ENCODE measurements around the gene GUCY1A1. TPM values are rescaled to one million over a fixed set of nuclear protein-coding genes. Genes with fewer than 3 reads are reported as not detected.
A peak's percentile ranks its signal among the peaks of the same experiment; 100 is the strongest.
"Not testable (repeated sequence)": the region's sequence is repeated elsewhere in the genome, so short reads cannot be mapped to it uniquely, and the experiment has no call there.

Gene GUCY1A1
- total and polyA plus RNA-seq, 2 donors (not counting 1 experiment from before 2014, with no cell fraction given) = 8.1 to 10.7 TPM

- DNase-seq (ENCODE audit: low read depth in 2 of 2) = peak in 1 of 2 donors; percentile 23
- no peak for TF ChIP-seq EZH2 (IDR thresholded peaks at IDR 0.05; ENCODE audit: low read length, missing control alignments)
- no peak for TF ChIP-seq CTCF (conservative IDR thresholded peaks at IDR 0.05 in 1 of 2, IDR thresholded peaks at IDR 0.05 in 1 of 2; ENCODE audit: low read depth in 1 of 2, low read length in 2 of 2)
- Histone ChIP-seq H3K9me3 (ENCODE audit: control insufficient read depth, insufficient read depth, low read depth, low read length) (no peaks in the 10 kb centered on the region), H3K9ac (ENCODE audit: insufficient read depth, low read length) (no peak overlapping the region), H3K4me2 (ENCODE audit: extremely low read depth, insufficient read depth, low read length) (no peak overlapping the region), H3K27ac (ENCODE audit: insufficient read depth, low read length) (no peak overlapping the region), H3K27me3 (ENCODE audit: control insufficient read depth, insufficient read depth, low read length) (no peaks in the 10 kb centered on the region), H3K36me3 (ENCODE audit: control insufficient read depth, insufficient read depth, low read length) (no peaks in the 10 kb centered on the region), H4K20me1 (ENCODE audit: control insufficient read depth, extremely low read depth, insufficient read depth, low read length) (no peaks in the 10 kb centered on the region), H3K4me1 (ENCODE audit: control insufficient read depth, extremely low read depth, insufficient read depth, low read length) (no peaks in the 10 kb centered on the region), H3K4me3 (replicated peaks in 1 of 4; ENCODE audit: control extremely low read depth in 1 of 4, insufficient read depth in 1 of 4, low read depth in 3 of 4, low read length in 4 of 4) (no peak overlapping the region), H2AFZ (ENCODE audit: low read length) (no peak overlapping the region), H3K79me2 (ENCODE audit: control insufficient read depth, insufficient read depth, low read length) (no peaks in the 10 kb centered on the region)
Measured at GRCh38 chr4:155640751-155641150, 25.9 kb upstream of the GUCY1A1 start.

GRCh38 chr4:155643087-155643486, 23.6 kb upstream of the GUCY1A1 start:
- H3K4me1 ChIP-seq (ENCODE audit: control insufficient read depth, extremely low read depth, insufficient read depth, low read length) = no peaks in the 10 kb centered on the region
- DNase-seq (ENCODE audit: low read depth in 2 of 2) = no peak
- no peaks in the 10 kb centered on the region for H3K36me3 ChIP-seq (ENCODE audit: control insufficient read depth, insufficient read depth, low read length)
- H3K4me3 ChIP-seq (replicated peaks in 1 of 4; ENCODE audit: control extremely low read depth in 1 of 4, insufficient read depth in 1 of 4, low read depth in 3 of 4, low read length in 4 of 4) = no peak overlapping the region
- H3K4me2 ChIP-seq (ENCODE audit: extremely low read depth, insufficient read depth, low read length) = no peak overlapping the region
- TF ChIP-seq CTCF (conservative IDR thresholded peaks at IDR 0.05 in 1 of 2, IDR thresholded peaks at IDR 0.05 in 1 of 2; ENCODE audit: low read depth in 1 of 2, low read length in 2 of 2) = no peak
- TF ChIP-seq EZH2 (IDR thresholded peaks at IDR 0.05; ENCODE audit: low read length, missing control alignments) = no peak
- no peak overlapping the region for H2AFZ ChIP-seq (ENCODE audit: low read length)
- no peaks in the 10 kb centered on the region for H3K9me3 ChIP-seq (ENCODE audit: control insufficient read depth, insufficient read depth, low read depth, low read length)
- no peaks in the 10 kb centered on the region for H3K27me3 ChIP-seq (ENCODE audit: control insufficient read depth, insufficient read depth, low read length)
- no peak overlapping the region for H3K27ac ChIP-seq (ENCODE audit: insufficient read depth, low read length)
- no peak overlapping the region for H3K9ac ChIP-seq (ENCODE audit: insufficient read depth, low read length)
- no peaks in the 10 kb centered on the region for H3K79me2 ChIP-seq (ENCODE audit: control insufficient read depth, insufficient read depth, low read length)
- H4K20me1 ChIP-seq (ENCODE audit: control insufficient read depth, extremely low read depth, insufficient read depth, low read length) = no peaks in the 10 kb centered on the region

- Histone ChIP-seq H3K79me2 (ENCODE audit: control insufficient read depth, insufficient read depth, low read length) (no peaks in the 10 kb centered on the region), H3K36me3 (ENCODE audit: control insufficient read depth, insufficient read depth, low read length) (no peaks in the 10 kb centered on the region), H3K27me3 (ENCODE audit: control insufficient read depth, insufficient read depth, low read length) (no peaks in the 10 kb centered on the region), H3K9me3 (ENCODE audit: control insufficient read depth, insufficient read depth, low read depth, low read length) (no peaks in the 10 kb centered on the region), H2AFZ (ENCODE audit: low read length) (no peak overlapping the region), H3K4me3 (replicated peaks in 1 of 4; ENCODE audit: control extremely low read depth in 1 of 4, insufficient read depth in 1 of 4, low read depth in 3 of 4, low read length in 4 of 4) (no peak overlapping the region), H3K4me1 (ENCODE audit: control insufficient read depth, extremely low read depth, insufficient read depth, low read length) (no peaks in the 10 kb centered on the region), H3K4me2 (ENCODE audit: extremely low read depth, insufficient read depth, low read length) (no peak overlapping the region), H3K9ac (ENCODE audit: insufficient read depth, low read length) (no peak overlapping the region), H4K20me1 (ENCODE audit: control insufficient read depth, extremely low read depth, insufficient read depth, low read length) (no peaks in the 10 kb centered on the region), H3K27ac (ENCODE audit: insufficient read depth, low read length) (no peak overlapping the region)
- DNase-seq (ENCODE audit: low read depth in 2 of 2) = no peak
- no peak for TF ChIP-seq EZH2 (IDR thresholded peaks at IDR 0.05; ENCODE audit: low read length, missing control alignments)
- TF ChIP-seq CTCF (conservative IDR thresholded peaks at IDR 0.05 in 1 of 2, IDR thresholded peaks at IDR 0.05 in 1 of 2; ENCODE audit: low read depth in 1 of 2, low read length in 2 of 2) = no peak
Measured at GRCh38 chr4:155646001-155646400, 20.6 kb upstream of the GUCY1A1 start.

GRCh38 chr4:155650785-155651184, 15.9 kb upstream of the GUCY1A1 start:
- H4K20me1 ChIP-seq (ENCODE audit: control insufficient read depth, extremely low read depth, insufficient read depth, low read length); H3K27me3 ChIP-seq (ENCODE audit: control insufficient read depth, insufficient read depth, low read length); H2AFZ ChIP-seq (ENCODE audit: low read length); H3K79me2 ChIP-seq (ENCODE audit: control insufficient read depth, insufficient read depth, low read length); DNase-seq (ENCODE audit: low read depth in 2 of 2); H3K4me3 ChIP-seq (replicated peaks in 1 of 4; ENCODE audit: control extremely low read depth in 1 of 4, insufficient read depth in 1 of 4, low read depth in 3 of 4, low read length in 4 of 4); H3K27ac ChIP-seq (ENCODE audit: insufficient read depth, low read length); H3K4me1 ChIP-seq (ENCODE audit: control insufficient read depth, extremely low read depth, insufficient read depth, low read length); H3K9me3 ChIP-seq (ENCODE audit: control insufficient read depth, insufficient read depth, low read depth, low read length); H3K4me2 ChIP-seq (ENCODE audit: extremely low read depth, insufficient read depth, low read length); H3K36me3 ChIP-seq (ENCODE audit: control insufficient read depth, insufficient read depth, low read length); H3K9ac ChIP-seq (ENCODE audit: insufficient read depth, low read length): not testable (repeated sequence)

Data from fibroblast of lung (primary cell).